ENCODE measurements around the gene ZNF839. TPM values are rescaled to one million over a fixed set of nuclear protein-coding genes. Genes with fewer than 3 reads are reported as not detected.
"Not testable (repeated sequence)": the region's sequence is repeated elsewhere in the genome, so short reads cannot be mapped to it uniquely, and the experiment has no call there.

ZNF839 gene
- total RNA-seq, 4 donors from 2014 or later, result 3.8 to 12.6 (median 8.1) TPM

DNA sequence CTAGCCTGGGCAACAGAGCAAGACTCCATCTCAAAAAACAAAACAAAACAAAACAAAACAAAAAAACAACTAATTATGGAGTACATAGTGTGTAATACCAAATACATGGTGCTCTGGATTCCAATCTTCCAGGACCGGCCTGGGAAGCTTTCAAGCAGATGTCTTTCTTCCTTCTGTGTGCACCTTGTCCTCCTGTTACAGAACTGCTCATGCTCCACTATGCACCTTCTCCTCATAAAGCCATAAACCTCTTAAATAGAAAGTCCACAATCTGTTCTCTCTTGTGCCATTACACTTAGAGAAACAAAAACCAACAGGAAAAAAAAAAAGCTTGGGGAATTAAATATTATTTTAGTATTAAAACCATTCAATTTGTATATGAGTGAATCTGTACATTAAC is 27.1 kb upstream of the ZNF839 start:
- ATAC-seq (ENCODE audit: low FRiP score) (no peak), DNase-seq (ENCODE audit: low spot score) (no peak)
- TF ChIP-seq, protein P1, sequence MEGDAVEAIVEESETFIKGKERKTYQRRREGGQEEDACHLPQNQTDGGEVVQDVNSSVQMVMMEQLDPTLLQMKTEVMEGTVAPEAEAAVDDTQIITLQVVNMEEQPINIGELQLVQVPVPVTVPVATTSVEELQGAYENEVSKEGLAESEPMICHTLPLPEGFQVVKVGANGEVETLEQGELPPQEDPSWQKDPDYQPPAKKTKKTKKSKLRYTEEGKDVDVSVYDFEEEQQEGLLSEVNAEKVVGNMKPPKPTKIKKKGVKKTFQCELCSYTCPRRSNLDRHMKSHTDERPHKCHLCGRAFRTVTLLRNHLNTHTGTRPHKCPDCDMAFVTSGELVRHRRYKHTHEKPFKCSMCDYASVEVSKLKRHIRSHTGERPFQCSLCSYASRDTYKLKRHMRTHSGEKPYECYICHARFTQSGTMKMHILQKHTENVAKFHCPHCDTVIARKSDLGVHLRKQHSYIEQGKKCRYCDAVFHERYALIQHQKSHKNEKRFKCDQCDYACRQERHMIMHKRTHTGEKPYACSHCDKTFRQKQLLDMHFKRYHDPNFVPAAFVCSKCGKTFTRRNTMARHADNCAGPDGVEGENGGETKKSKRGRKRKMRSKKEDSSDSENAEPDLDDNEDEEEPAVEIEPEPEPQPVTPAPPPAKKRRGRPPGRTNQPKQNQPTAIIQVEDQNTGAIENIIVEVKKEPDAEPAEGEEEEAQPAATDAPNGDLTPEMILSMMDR (IDR thresholded peaks at IDR 0.05), result no peak

DNA sequence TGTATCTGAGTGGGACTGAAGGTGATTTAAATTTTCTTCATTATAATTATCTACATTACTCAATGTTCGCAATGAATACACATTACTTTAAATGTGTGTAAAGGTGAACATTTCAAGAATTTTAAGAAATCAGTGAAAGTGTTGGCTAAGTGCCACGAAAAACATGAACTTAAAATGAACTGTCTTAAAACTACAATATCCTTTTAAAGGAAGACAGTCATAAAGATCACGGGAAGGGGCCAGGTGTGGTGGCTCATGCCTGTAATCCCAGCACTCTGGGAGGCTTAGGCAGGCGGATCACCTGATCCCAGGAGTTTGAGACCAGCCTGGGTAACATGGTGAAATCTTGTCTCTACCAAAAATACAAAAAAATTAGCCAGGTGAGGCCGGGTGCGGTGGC is 25.8 kb upstream of the ZNF839 start:
- ATAC-seq (ENCODE audit: low FRiP score) (no peak), DNase-seq (ENCODE audit: low spot score) (no peak)
- TF ChIP-seq, protein P1 (IDR thresholded peaks at IDR 0.05), result no peak

DNA sequence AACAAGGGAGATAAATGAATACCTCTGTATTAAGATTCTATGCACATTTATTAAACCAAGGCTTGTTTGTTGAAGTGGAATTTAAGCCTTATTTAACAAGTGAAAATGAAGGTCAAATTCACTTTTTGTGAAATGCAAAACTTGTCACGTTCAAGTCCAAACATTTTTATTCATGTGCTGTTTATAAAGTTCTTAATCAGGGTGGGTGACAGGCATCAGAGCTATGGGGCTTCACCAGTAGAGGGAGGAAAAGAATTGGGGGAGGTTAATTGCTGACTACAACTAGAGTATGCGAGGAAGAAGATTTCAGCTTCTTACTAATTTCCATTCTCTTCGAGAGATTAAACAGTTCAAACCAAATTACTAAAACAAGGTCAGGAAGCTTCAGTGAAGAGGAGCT is 24.3 kb upstream of the ZNF839 start:
- ATAC-seq (ENCODE audit: low FRiP score), result no peak
- TF ChIP-seq, protein P1 (IDR thresholded peaks at IDR 0.05), result no peak

DNA sequence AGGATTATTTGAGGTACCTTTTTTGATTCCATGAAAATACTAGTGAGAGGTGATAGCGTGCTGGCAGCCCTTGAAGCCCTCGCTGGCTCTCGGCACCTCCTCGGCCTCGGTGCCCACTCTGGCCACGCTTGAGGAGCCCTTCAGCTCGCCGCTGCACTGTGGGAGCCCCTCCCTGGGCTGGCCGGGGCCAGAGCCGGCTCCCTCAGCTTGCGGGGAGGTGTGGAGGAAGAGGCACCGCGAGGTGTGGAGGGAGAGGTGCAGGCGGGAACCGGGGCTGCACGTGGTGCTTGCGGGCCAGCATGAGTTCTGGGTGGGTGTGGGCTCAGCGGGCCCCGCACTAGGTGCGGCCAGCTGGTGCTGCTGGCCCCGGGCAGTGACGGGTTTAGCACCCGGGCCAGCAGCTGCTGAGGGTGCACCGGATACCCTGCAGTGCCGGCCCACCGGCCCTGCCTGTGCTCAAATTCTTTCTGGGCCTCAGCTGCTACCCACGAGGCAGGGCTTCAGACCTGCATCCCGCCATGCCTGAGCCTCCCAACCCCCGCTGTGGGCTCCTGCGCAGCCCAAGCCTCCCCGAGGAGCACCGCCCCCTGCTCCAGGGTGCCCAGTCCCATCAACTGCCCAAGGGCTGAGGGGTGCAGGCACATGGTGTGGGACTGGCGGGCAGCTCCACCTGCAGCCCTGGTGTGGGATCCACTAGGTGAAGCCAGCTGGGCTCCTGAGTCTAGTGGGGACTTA is 21.9 kb upstream of the ZNF839 start:
- ATAC-seq (ENCODE audit: low FRiP score) (no peak), DNase-seq (ENCODE audit: low spot score) (no peak)
- TF ChIP-seq, protein P1 (IDR thresholded peaks at IDR 0.05), result no peak

More for the DNA sequence above, 24.3 kb upstream of the ZNF839 start:
- DNase-seq (ENCODE audit: low spot score), result no peak

DNA sequence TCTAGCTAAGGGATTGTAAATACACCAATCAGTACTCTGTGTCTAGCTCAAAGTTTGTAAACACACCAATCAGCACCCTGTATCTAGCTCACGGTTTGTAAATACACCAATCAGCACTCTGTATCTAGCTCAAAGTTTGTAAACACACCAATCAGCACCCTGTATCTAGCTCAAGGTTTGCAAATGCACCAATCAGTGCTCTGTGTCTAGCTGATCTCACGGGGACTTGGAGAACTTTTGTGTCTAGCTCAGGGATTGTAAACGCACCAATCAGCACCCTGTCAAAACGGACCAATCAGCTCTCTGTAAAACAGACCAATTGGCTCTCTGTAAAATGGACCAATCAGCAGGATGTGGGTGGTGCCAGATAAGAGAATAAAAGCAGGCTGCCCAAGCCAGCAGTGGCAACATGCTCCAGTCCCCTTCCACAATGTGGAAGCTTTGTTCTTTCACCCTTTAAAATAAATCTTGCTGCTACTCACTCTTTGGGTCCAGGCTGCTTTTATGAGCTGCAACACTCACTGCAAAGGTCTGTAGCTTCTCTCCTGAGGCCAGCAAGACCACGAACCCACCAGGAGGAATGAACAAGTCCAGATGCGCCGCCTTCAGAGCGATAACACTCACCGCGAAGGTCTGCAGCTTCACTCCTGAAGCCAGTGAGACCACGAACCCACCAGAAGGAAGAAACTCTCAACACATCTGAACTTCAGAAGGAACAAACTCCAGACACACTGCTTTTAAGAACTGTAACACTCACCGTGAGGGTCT is 21.1 kb upstream of the ZNF839 start:
- not testable (repeated sequence) for ATAC-seq (ENCODE audit: low FRiP score); DNase-seq (ENCODE audit: low spot score)

DNA sequence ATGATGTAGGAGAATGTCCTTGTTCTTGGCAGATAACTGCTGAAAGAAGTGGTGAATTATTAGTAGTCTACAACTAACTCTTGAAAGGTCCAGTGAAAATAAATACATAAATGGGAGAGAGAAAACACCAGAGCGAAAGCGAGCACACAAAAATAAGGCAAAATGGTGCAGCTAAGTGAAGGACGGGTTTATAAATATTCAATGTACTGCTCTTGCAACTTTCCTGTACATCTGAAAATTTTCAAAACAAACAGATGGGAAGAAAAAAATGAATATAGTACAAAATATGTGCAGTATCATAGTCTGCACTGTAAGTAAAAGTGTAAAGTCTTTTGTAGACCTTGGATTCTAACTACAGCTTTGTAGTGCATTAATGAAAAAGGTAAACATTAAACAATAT is 15.9 kb upstream of the ZNF839 start:
- ATAC-seq (ENCODE audit: low FRiP score) (no peak), DNase-seq (ENCODE audit: low spot score) (no peak)
- TF ChIP-seq, protein P1 (IDR thresholded peaks at IDR 0.05), result no peak

DNA sequence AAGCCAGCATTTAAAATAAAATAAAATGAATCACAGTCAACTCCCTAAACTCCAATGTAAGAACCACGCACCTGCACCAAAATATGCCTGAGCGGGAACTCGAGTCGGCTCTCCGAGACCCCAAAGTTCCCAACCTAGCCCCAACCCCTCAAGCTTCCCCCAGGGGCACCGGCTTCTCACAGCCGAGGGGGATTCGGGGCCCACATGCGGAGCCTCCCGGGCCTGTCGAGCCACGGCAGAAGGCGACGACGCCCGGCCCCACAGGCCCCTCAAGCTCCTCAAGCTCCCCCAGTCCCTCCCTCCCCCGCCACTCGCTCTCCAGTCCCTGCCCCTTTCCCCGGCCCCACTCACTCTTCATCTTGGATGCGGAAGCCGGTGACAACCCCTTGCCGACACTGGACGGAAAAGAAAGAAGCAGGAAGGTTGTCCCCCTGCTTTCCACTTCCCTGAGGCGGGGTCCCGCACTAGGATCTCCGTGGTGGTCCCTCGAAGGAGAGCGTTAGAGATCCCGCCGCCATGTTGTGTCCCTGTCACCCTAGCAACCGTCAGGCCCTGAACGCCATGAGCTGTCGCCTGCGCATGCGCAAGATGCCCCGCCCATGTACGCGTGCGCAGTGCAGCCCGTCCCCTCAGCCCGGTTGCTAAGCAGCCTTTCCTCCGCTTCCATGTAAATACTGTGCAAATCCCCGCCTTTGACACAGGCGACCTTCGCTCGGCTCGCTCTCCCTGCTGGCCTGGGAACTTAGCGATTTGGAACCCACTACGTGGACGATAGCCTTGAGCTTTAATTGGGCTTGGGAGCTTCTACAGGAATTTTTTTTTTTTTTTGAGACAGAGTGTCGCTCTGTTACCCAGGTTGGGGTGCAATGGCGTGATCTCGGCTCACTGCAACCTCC is 14.7 kb upstream of the ZNF839 start, which contains the start of gene MOK:
Gene MOK, minus strand, starts transcription at position 554 of the 896 bp plus-strand sequence. Its CDS starts 196 bp downstream, at position 358.
- peak; percentile 99 for ATAC-seq (ENCODE audit: low FRiP score)
- TF ChIP-seq, protein P1 (IDR thresholded peaks at IDR 0.05), result no peak
- peak; percentile 88 for DNase-seq (ENCODE audit: low spot score)

Measured in omental fat pad (tissue), 4 donors.